Motor neuron (in vitro differentiated cells): ENCODE data around the gene SFMBT1. TPM values are rescaled to one million over a fixed set of nuclear protein-coding genes. Genes with fewer than 3 reads are reported as not detected.
A peak's percentile ranks its signal among the peaks of the same experiment; 100 is the strongest.

Experiments
- ATAC-seq, 8 experiments: fragments of 200-7000 bp; cut with Tn5 transposase; replicated peaks in 6 of 8; 2 replicates each; pipeline ENCODE4 v1.8.0; 2021; ENCODE audit warnings: mild to moderate bottlenecking in 8 of 8, moderate library complexity in 8 of 8
- H3K27ac ChIP-seq, 2 donors: fragments of 250-450 bp; sonication (Bioruptor Pico); 2 replicates each; pipeline ENCODE4 v1.9.0; 2021; ENCODE audit warnings: antibody characterized with exemption in 2 of 2, mild to moderate bottlenecking in 2 of 2, moderate library complexity in 1 of 2
- H3K4me1 ChIP-seq, 2 donors: fragments of 250-450 bp; sonication (Bioruptor Pico); replicated peaks in 1 of 2; 2 replicates each; pipeline ENCODE4 v1.6.1; 2021; ENCODE audit warnings: antibody characterized with exemption in 2 of 2, mild to moderate bottlenecking in 2 of 2, moderate library complexity in 1 of 2
- H3K4me3 ChIP-seq, 5 donors: fragments of 250-450 bp; sonication (Bioruptor Pico); 2 replicates each; pipeline ENCODE4 v1.9.0; 2021; ENCODE audit warnings: antibody characterized with exemption in 5 of 5, mild to moderate bottlenecking in 5 of 5, moderate library complexity in 4 of 5
- WGBS, 10 experiments: fragments of 450-650 bp; shearing (Covaris generic); methylation state at CpG; one replicate each; pipeline ENCODE4 v1.0.0; 2022; 5-methylcytosine and 5-hydroxymethylcytosine counted together
- in situ Hi-C, 9 experiments: fragments of 400-800 bp; cut with MboI; loops; one replicate each; pipeline ENCODE4 v1.15.0; 2021; ENCODE audit warnings: low sequenced_read_pairs in 9 of 9, low pct_unique_long_range_greater_than_20kb in 2 of 9; ENCODE audit not compliant: unreplicated experiment in 9 of 9
- total RNA-seq, 8 experiments: library from RNA; unstranded; fragments of 300-600 nt; gene quantifications; 2 replicates each; pipeline versions ENCODE4 v1.2.3 to v1.2.4, GENCODE V29; 2022

The SFMBT1 gene
- total RNA-seq, 8 experiments from 2014 or later: 7.5 to 22.3 (median 10.8) TPM

GRCh38 chr3:53003320-53003719 is 42.6 kb downstream of the SFMBT1 start:
- no peak overlapping the region for H3K27ac ChIP-seq
- no peak overlapping the region for H3K4me3 ChIP-seq
- in situ Hi-C loops: no loop called here
- H3K4me1 ChIP-seq: no peaks in the 10 kb centered on the region
- WGBS, 10 experiments: 81 to 98% (median 89%) methylated on average over 6 to 7 of the region's 7 CpGs
- no peak for ATAC-seq

- Histone ChIP-seq H3K27ac (no peak overlapping the region), H3K4me3 (no peak overlapping the region), H3K4me1 (no peaks in the 10 kb centered on the region)
- peak in 2 of 8 experiments; percentile 60 to 97 for ATAC-seq
- in situ Hi-C loops: no loop called here
- 90 to 100% (median 96%) methylated on average over 3 to 11 of the region's 41 CpGs; no CpG with 5 or more reads in 6 of the 10 experiments for WGBS, 10 experiments
Measured at GRCh38 chr3:52998771-52999513, 46.9 kb downstream of the SFMBT1 start.

- Histone ChIP-seq H3K4me1 (no peaks in the 10 kb centered on the region), H3K27ac (no peak overlapping the region), H3K4me3 (no peak overlapping the region)
- WGBS, 10 experiments: 50 to 100% (median 83%) methylated on average over 1 to 2 of the region's 2 CpGs; no CpG with 5 or more reads in 1 of the 10 experiments
- ATAC-seq: no peak
- in situ Hi-C loops: no loop called here
Measured at GRCh38 chr3:52990637-52991036, 55.2 kb downstream of the SFMBT1 start.

- H3K4me1 ChIP-seq: no peaks in the 10 kb centered on the region
- in situ Hi-C loops: no loop called here
- H3K4me3 ChIP-seq: no peak overlapping the region
- no peak for ATAC-seq
- 40 to 100% (median 71%) methylated on average over 1 to 3 of the region's 3 CpGs; no CpG with 5 or more reads in 2 of the 10 experiments for WGBS, 10 experiments
- no peak overlapping the region for H3K27ac ChIP-seq
Measured at GRCh38 chr3:52986938-52987337, 58.9 kb downstream of the SFMBT1 start.

GRCh38 chr3:52986049-52986448 is 59.8 kb downstream of the SFMBT1 start:
- in situ Hi-C loops: no loop called here
- 88 to 100% (median 100%) methylated on average over 1 of the region's 1 CpG; no CpG with 5 or more reads in 7 of the 10 experiments for WGBS, 10 experiments
- no peak overlapping the region for H3K4me3 ChIP-seq
- no peak for ATAC-seq
- H3K4me1 ChIP-seq: no peaks in the 10 kb centered on the region
- H3K27ac ChIP-seq: no peak overlapping the region

- ATAC-seq: no peak
- H3K4me3 ChIP-seq: no peak overlapping the region
- no peak overlapping the region for H3K27ac ChIP-seq
- in situ Hi-C loops: no loop called here
- H3K4me1 ChIP-seq: no peaks in the 10 kb centered on the region
Measured at GRCh38 chr3:52983828-52984227, 62.0 kb downstream of the SFMBT1 start.

GRCh38 chr3:52983336-52983807 is 62.5 kb downstream of the SFMBT1 start:
- Histone ChIP-seq H3K4me3 (no peak overlapping the region), H3K27ac (no peak overlapping the region), H3K4me1 (no peaks in the 10 kb centered on the region)
- in situ Hi-C loops: no loop called here
- WGBS, 10 experiments: 44 to 100% (median 81%) methylated on average over 3 to 5 of the region's 5 CpGs
- no peak for ATAC-seq

- in situ Hi-C loops: no loop called here
Measured at GRCh38 chr3:52982839-52983238, 63.0 kb downstream of the SFMBT1 start.

GRCh38 chr3:52979190-52979983 is 66.5 kb downstream of the SFMBT1 start:
- no peak overlapping the region for H3K4me3 ChIP-seq
- ATAC-seq: no peak
- WGBS, 10 experiments: 71 to 100% (median 89%) methylated on average over 1 to 5 of the region's 5 CpGs
- H3K4me1 ChIP-seq: no peaks in the 10 kb centered on the region
- no peak overlapping the region for H3K27ac ChIP-seq
- in situ Hi-C loops: no loop called here

More at GRCh38 chr3:52982839-52983238, 63.0 kb downstream of the SFMBT1 start:
- Histone ChIP-seq H3K4me1 (no peaks in the 10 kb centered on the region), H3K4me3 (no peak overlapping the region), H3K27ac (no peak overlapping the region)
- WGBS, 10 experiments: 60 to 100% (median 78%) methylated on average over 1 to 2 of the region's 2 CpGs; no CpG with 5 or more reads in 3 of the 10 experiments
- no peak for ATAC-seq

- H3K4me1 ChIP-seq: no peaks in the 10 kb centered on the region
- in situ Hi-C loops: no loop called here
- ATAC-seq: no peak
- H3K4me3 ChIP-seq: no peak overlapping the region
- H3K27ac ChIP-seq: no peak overlapping the region
- WGBS, 10 experiments: 56 to 100% (median 89%) methylated on average over 2 to 3 of the region's 3 CpGs
Measured at GRCh38 chr3:52978109-52978754, 67.6 kb downstream of the SFMBT1 start.

- no peak for ATAC-seq
- in situ Hi-C loops: no loop called here
- no peaks in the 10 kb centered on the region for H3K4me1 ChIP-seq
- H3K27ac ChIP-seq: no peak overlapping the region
- no peak overlapping the region for H3K4me3 ChIP-seq
- WGBS, 10 experiments: 86 to 100% (median 96%) methylated on average over 1 to 4 of the region's 4 CpGs; no CpG with 5 or more reads in 3 of the 10 experiments
Measured at GRCh38 chr3:52973806-52974205, 72.1 kb downstream of the SFMBT1 start.

- WGBS, 10 experiments: 66 to 100% (median 86%) methylated on average over 1 to 3 of the region's 3 CpGs; no CpG with 5 or more reads in 1 of the 10 experiments
- no peaks in the 10 kb centered on the region for H3K4me1 ChIP-seq
- no peak overlapping the region for H3K27ac ChIP-seq
- in situ Hi-C loops: no loop called here
- no peak overlapping the region for H3K4me3 ChIP-seq
- no peak for ATAC-seq
Measured at GRCh38 chr3:52971895-52972294, 74.0 kb downstream of the SFMBT1 start.

- in situ Hi-C loops: no loop called here
- Histone ChIP-seq H3K4me3 (no peak overlapping the region), H3K4me1 (no peaks in the 10 kb centered on the region), H3K27ac (no peak overlapping the region)
- WGBS, 10 experiments: 86 to 100% (median 89%) methylated on average over 1 to 2 of the region's 2 CpGs; no CpG with 5 or more reads in 3 of the 10 experiments
- ATAC-seq: no peak
Measured at GRCh38 chr3:52967398-52967797, 78.5 kb downstream of the SFMBT1 start.
